GM18951 (cell line): ENCODE data around the gene THBS3.
"Not testable (repeated sequence)": the region's sequence is repeated elsewhere in the genome, so short reads cannot be mapped to it uniquely, and the experiment has no call there.

ENCODE experiments used
- POLR2A ChIP-seq: IDR thresholded peaks from 4 replicates; pipeline ENCODE4 v1.6.1; 2011; ENCODE audit warnings: mild to moderate bottlenecking; ENCODE audit not compliant: insufficient read length, insufficient read depth; ENCODE audit errors: extremely low read depth
- in situ Hi-C: fragments of 300-500 bp; cut with MboI; formaldehyde crosslinking; loops from one replicate; pipeline ENCODE4 v1.12.0; 2022; ENCODE audit warnings: low sequenced_read_pairs, mixed read lengths, inconsistent platforms; ENCODE audit not compliant: unreplicated experiment

THBS3 gene

DNA sequence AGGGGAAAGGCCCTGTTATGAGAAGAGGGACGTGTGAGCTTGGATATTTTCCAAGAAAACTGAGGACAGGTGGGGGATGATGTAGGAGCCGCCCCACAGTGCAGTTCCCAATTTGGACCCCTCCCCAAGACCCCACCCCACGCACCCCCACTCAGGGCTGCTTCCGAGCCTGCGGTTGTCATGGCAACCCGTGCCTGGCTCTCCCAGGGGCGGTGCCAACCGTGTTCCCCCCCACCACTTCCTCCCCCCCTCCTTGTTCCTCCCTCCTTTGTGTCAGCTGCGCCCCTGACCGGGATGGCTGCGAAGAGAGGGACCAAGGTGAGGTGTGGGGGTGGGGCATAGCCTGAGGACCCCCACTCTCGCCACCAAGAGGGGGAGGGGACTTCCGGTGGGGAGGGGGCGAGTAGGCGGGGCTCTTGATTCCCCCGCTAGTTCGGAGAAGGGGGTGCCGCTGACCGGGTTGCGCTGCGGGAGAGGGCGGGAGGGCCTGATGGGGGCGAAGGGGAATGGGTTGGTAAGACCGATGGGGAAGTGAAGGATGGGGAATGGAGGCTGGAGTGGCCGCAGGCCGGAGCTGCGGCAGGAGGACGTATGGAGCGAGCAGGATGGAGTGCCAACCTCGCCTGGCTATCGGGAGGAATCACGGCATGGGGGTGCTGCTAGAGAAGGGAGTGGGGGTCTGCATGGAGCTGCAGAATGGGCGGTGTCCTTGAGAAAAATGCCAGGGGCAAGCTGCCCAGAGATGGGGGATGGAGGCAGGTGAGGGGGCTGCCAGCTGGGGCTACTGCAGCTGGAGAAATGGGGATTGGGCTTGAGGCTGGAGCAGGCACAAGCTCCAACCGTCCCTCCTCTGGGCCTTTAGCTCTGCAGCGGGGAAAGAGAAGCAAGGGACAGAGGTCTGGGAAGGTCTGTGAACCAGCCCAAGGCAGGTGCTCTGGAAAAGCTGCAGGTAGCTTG is 33.1 kb downstream of the THBS3 start:
- TF ChIP-seq POLR2A = no peak
- in situ Hi-C loops = loop anchor here (5.0 kb wide), 1 partner anchor 87 kb away; no protein-coding TSS in a partner anchor

DNA sequence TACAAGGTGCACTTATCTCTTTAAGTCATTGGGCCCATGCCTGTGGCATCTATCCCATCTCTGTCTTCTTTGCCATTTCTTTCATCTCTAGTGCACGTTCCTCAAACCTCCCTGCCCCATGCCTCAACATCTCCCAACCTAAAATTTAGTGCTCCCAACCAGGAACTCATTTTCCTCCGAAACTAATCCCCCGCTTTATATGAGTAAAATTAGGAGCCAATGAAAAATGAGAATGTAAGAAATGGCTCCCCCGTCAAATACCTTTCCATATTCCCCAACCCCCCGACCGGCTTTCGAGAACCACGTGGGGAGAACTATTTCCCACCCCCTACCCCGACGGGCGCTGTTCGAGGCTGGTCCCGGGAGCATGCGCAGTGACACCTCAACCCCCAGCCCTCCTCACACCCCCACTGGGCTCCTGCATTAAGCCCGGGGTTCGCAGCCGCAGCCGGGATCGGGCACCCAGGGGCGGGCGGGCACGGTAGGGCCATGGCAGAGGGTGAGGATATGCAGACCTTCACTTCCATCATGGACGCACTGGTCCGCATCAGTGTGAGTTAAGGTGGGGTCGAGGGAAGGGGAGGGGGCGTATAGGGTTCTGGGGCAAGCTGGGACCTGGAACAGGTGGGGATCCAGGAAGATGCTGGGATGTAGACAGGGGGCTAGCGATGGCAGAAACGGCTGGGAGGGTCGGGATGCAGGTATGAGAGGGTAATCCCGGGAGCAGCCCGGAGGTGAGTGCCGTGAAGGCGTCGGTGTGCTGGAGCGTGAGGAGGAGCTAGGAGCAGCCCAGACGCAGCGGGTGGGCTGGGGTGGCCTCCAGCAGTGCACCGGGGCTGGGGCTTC is 34.0 kb downstream of the THBS3 start, which contains the start of gene TRIM46:
Gene TRIM46, plus strand, starts transcription at position 372 of the 846 bp plus-strand sequence. Its CDS starts 118 bp downstream, at position 490.
- in situ Hi-C loops = loop anchor here (5.0 kb wide), 1 partner anchor 86 kb away; no protein-coding TSS in a partner anchor
- no peak for TF ChIP-seq POLR2A

DNA sequence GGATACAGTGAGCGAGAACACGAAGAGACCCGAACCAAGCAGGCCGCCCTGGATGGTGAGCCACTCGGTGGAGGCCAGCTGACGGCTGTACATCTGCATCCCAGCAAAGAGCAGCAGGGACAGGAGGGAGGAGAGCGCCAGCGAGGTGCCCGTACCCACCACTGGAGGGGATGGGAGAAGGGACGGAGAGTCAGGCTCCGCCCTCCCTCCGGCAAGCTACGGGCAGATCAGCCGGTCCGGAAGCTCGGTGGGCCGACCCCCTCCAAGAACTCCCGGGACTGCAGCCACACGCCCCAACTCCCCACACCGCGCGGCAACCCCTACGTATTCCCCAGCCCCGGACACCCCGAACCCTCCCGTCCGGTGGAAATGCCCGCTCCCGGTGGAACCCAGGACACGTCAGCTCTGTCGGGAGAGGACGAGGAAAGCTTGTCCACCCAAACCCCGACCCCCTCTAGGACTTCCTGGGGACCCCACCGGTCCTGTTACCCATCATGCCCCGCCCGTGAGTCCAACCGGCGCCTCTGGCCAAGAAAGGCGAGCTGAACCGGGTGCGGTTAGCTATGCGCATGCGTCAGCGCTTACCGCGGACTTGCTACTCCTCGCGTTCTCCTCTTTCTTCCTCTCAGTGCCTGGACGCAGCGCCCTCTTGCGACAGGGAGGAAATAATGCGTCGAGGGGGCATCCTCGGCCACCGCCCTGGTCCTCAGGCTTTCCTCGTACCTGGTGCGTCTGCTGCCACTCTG is 34.8 kb downstream of the THBS3 start, which contains the start of gene KRTCAP2:
Gene KRTCAP2, minus strand, starts transcription at position 573 of the 746 bp plus-strand sequence. Its CDS starts 80 bp downstream, at position 493.
- peak; percentile 93 for TF ChIP-seq POLR2A
- in situ Hi-C loops = loop anchor here (5.0 kb wide), 1 partner anchor 86 kb away; no protein-coding TSS in a partner anchor

DNA sequence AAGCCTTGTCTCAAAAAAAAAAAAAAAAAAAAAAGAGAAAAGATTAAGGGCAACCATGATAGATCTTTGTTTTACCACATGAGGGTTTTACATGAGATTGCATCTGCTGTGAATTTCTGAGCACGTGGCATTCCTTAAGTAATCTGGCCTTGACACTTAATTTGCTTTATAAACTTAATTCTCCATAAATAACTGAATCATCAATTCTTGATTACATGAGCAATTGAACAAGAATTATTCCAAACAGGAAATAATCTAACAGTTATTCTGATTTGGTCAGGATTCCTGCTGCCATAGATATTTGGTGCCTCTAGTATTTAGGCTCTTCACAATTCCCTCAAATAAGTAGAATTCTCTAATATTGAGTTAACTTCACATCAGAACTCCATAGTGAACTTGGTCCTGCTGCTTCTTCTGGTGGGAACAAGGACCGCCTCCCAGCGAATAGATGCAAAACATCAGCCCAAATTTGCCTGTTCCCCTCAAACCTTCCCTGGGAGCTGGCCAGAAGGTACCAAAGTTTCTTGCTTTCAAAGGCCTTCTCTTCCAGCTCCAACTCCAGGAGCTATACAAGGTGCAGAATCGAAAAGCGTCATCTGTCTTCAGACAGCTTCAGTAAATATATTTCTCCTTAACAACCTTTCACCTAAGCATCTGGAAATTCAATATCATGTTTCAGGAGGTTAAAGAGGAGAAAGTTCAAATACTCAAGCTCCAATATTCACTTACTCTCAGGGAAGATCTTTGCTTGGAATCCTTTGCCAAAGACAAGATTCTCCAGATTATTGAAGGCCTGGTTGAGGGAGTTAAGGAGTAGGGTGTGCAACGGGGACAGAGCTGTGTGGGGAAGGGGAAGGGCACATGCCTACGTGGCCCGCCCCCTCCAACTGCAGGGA is 35.6 kb downstream of the THBS3 start:
- TF ChIP-seq POLR2A = no peak
- in situ Hi-C loops = loop anchor here (5.0 kb wide), 1 partner anchor 85 kb away; no protein-coding TSS in a partner anchor

DNA sequence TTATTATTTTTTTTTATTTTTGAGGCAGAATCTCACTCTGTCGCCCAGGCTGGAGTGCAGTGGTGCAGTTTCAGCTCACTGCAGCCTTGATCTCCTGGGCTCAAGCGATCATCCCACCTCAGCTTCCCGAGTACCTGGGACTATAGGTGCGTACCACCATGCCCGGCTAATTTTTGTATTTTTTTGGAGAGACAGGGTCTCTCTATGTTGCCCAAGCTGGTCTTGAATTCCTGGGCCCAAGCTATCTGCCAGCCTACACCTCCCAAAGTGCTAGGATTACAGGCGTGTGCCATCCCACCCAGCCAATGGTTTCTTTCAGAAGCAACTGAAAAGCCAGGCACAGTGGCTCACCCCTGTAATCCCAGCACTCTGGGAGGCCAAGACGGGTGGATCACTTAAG is 36.9 kb downstream of the THBS3 start:
- no peak for TF ChIP-seq POLR2A
- in situ Hi-C loops = loop anchor here (5.0 kb wide), 1 partner anchor 84 kb away; no protein-coding TSS in a partner anchor

DNA sequence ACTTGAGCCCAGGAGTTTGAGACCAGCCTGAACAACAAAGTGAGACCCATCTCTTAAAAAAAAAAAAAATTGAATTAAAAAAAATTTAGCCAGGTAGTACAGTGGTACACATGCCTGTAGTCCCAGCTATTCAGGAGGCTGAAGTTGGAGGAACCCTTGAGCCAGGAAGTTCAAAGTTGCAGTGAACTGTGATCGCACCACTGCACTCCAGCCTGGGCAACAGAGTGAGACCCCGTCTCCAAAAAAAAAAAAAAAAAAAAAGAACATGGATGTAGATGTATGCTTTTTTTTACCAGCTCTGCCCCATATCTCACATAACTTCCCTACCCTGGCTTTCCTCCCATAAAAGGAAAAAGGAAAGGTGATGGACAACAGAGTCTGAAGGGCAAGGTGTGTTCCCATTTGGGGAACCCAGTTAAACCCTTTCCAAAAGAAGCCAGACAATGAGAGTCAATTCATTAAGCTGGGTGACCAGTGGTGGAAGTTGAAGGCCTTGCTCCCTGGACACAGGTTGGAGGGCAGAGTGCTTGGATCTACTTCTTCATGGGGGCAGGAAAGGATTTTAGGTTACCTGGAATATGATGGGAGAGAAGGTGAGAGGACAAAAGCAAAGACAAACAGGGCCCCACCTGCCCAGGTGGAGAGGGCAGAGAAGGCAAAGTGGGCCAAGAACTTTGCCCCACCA is 37.5 kb downstream of the THBS3 start:
- TF ChIP-seq POLR2A = no peak
- in situ Hi-C loops = loop anchor here (5.0 kb wide), 1 partner anchor 83 kb away; no protein-coding TSS in a partner anchor

DNA sequence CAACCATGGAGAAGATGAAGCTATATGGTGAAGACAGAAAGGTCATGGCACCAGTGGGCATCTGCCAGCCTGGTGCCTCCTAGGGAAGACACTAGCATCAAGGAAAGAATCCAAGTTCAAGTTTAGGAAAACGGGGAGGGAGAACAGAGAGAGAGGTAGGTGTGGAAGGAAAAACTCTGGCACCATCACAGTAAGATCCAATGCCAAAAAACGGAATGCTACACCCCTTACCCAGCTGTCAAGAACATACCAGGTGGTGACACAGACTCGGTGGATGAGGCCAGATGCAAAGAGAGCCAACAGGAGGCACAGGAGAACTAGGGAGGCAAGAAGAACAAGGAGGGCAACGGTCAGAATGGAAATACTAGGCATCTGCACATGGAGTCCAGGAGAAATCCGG is 38.2 kb downstream of the THBS3 start:
- no peak for TF ChIP-seq POLR2A
- in situ Hi-C loops = no loop called here

DNA sequence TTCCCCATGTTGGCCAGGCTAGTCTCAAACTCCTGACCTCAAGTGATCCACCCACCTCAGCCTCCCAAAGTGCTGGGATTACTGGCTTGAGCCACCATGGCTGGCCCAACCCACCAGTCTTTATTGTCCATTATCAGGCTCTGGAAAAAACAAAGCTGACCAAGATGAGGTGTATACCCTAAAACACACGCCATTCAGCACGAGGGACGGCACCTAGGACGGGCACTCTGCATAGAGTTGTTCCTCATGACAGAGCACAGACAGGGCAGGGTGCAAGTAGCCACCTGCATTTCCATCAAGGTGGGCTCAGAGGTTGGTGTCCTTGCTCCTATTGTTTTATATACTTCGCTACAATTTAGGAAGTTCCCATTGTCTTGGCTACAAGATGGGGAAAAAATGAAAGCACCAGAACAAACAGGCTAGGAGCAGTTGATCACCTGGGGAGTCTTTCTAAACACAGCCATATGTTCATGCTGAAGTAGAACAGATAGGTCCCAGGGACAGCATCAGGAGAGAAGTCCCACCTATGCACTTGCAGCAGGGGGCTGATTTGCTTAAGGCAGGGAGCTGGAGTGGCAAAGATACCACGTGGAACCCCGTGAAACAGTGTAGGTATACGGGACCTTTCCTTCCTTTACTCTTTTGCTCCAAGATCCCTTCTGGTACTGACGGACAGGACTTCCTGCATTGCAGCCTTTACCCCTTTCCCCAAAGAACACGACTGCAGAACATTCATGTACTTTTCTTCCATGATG is 39.1 kb downstream of the THBS3 start:
- TF ChIP-seq POLR2A = no peak
- in situ Hi-C loops = no loop called here

DNA sequence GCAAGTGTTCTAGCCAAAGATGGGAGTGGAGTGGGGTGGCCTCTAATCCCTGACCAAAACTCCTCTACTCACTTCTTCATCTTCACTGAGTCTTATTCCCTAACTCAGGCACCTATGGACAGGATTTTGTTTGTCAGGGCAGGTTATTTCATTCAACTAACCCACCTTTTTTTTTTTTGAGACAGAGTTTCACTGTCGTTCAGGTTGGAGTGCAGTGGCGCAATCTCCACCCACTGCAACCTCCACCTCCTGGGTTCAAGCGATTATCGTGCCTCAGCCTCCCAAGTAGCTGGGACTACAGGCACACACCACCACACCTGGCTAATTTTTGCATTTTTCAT is 39.6 kb downstream of the THBS3 start:
- in situ Hi-C loops = not testable (repeated sequence)
